NCI-H510A (cell line): ENCODE measurements around the gene COX20.
"Not testable (repeated sequence)": the region's sequence is repeated elsewhere in the genome, so short reads cannot be mapped to it uniquely, and the experiment has no call there.

Experiments used
- DNase-seq: peaks from one replicate; lab custom pipeline; 2025; lab: John Stamatoyannopoulos, UW

The COX20 gene

DNA sequence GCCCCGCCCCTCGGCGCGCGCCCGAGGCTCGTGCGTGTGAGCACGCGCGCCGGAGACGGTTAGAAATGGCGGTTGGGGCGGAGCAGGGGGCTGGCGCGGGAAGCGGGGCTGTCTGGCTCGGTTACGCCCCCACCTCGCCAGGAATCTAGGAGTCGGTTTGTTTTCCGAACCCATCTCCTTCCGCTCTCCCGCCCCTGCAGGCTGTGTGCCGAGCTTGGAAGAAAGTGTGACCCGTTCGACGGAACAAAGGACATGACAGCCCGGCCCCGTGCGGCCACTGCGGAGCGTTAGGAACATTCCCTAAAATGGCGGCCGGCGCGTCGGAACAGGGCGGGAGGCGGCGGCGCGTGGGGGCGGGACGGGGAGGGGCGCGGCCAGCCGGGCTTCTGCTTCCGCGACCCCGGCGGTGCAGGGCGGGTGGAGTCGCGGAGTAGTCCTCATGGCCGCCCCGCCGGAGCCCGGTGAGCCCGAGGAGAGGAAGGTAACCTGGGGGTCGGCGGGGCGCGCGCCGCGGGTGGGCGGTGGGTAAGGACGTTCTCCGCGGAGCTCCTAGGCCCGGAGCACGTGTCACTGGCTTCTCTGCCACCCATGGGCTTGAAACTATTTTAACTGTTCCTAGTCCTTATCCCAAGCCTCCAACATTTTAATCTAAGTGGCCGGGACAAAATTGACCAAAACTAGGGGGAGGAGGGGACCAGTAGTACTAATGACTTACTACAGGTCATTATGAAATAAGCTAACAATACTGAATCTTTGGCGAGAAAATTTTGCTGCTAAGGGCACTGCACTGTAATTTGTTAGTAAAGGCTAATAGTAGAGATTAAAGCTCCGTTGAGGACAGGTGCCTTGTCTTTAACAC is at the start of gene COX20:
COX20 (plus strand) TSS at position 383 of the 859 bp plus-strand sequence; CDS start at position 440, 57 bp downstream.
- DNase-seq: peak; percentile 84

- DNase-seq: no peak
Observed at GRCh38 chr1:244788493-244789275, 46.8 kb upstream of the COX20 start.

DNA sequence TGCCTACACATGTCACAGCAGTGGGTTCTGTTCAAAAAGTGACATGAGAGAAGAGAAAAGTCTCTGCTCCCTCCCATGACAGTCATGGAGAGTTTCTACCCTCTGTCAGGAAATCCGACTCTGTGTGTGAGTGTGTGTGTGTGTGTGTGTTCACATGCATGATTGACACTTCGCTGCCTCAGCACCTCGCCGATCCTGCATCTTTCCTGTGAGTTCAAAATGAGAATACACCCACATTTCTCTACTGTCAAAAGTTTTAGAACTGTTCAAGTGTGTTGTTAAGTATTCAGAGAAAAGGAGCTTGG is 46.2 kb upstream of the COX20 start:
- no peak for DNase-seq

GRCh38 chr1:244789731-244790130 is 45.7 kb upstream of the COX20 start:
- DNase-seq: no peak

GRCh38 chr1:244791061-244791460 is 44.4 kb upstream of the COX20 start:
- DNase-seq: no peak

DNA sequence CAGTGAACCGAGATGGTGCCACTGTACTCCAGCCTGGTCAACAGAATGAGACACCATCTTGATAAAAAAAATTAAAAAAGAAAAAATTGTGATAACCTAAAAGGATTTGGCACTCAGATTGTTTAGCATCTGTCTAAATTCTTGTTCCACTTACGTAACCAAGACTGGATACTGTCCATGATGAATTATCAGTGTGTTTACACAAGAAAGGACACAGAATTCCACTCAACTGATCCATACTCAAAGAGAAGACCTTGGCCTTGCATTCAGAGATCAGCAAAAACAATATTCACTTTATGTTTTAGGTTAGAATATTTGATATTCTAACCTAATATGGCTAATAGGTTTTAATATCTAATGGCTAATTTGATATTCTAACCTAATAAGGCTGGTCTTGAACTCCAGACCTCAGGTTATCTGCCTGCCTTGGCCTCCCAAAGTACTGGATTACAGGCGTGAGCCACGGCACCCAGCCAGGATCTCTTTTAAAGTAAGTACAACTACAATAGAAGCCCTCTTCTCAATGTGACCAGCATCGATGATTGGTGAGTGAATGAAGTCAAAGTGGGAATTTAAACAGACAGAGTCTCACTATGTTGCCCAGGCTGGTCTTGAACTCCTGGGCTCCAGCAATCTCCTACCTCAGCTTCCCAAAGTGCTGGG is 43.1 kb upstream of the COX20 start:
- no peak for DNase-seq

DNA sequence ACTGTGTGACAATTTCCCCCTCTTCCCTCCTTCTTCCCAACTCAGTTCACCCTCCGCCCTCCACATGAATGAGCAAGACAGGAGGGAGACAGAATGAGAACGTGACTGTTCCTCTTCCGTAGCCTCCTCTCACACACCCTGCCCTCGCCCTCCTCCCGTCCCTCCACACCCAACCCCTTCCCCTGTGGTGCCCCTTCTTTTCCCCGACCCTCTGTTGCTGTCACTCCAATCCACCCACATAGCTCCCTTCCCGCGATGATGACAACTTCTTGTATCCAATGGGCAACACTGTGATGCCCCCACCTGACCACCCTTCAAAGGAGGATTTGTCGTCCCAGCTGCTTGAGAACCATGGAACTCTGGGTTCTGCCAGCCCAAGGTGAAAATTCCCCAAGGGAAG is 41.4 kb upstream of the COX20 start:
- no peak for DNase-seq

DNA sequence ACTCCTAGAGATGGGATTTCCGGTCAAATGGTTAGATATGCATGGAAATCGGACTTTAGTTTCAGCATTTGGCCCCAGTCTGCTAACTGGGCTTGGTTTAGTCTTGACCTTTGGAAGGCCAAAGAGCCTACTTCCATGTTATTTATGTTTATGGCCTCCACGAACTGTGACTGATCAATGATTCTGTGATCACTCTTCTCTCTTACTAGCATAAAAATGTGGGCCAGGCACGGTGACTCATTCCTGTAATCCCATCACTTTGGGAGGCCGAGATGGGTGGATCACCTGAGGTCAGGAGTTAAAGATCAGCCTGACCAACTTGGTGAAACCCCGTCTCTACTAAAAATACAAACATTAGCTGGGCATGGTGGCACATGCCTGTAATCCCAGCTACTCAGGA is 40.9 kb upstream of the COX20 start:
- not testable (repeated sequence) for DNase-seq

DNA sequence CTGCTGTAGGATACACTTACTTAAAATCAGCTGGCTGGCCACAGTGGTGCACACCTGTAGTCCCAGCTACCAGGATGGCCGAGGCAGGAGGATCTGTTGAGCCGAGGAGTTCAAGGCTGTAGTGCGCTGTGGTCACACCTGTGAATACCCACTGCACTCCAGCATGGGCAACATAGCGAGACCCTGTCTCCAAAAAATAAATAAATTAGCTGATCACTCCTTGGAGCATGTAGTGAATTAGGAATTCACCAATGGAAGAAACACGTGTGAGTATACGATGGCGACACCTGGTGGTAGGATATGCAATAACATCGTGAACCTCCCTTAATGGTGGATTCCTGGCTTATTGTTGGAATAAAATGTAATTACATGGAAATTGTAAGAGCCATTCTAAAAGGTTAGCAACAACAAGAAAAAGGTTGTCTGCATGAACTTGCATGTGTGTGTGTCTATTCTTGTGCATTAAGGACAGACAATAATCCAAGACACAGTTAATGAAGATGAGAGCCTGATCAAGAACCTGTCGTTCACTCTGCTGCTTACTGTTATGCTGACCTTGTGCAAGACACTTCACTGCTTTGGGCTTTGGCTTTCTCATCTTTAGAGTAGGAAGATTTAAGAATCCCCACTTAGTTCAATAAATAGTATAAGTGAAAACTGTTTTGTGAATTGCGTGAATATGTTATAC is 38.6 kb upstream of the COX20 start:
- DNase-seq: no peak

GRCh38 chr1:244800821-244801220 is 34.6 kb upstream of the COX20 start:
- no peak for DNase-seq

DNA sequence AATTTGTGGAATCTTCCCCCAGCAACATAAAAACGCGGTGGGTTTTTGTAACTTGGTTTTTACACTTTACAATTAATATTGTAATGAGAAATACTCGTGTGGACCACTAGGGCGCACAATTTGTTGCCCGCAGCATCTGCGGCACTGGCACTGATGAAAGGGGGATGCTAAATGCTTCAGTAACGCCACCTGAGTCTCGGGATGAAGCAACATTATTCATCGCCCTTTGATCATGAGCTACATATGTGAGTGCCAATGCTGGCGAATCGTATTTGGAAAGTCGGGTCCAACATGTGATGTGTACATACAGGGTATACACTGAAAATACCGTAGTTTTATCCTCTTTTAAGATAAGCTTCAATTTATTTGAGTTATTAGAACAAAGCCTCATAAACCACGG is 34.2 kb upstream of the COX20 start:
- DNase-seq: peak; percentile 14

DNA sequence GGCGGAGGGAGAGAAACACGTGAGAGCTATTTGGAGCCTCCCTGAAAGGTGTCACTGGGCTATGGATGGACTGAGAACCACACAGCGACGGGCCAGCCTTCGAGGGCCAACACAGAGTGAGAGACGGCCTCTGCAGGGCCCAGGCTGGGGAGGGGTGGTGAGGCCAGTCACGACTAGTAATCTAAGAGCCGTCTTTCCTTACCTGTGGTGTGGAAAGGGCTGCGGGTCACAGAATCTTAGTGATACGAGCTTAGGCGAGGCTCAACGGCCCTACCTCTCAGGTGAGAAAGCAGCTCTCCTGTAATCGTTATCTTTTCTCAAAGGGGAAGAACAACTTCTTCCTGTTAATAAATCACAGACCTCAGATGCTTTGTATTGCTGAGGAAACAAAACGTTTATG is 33.4 kb upstream of the COX20 start:
- no peak for DNase-seq

DNA sequence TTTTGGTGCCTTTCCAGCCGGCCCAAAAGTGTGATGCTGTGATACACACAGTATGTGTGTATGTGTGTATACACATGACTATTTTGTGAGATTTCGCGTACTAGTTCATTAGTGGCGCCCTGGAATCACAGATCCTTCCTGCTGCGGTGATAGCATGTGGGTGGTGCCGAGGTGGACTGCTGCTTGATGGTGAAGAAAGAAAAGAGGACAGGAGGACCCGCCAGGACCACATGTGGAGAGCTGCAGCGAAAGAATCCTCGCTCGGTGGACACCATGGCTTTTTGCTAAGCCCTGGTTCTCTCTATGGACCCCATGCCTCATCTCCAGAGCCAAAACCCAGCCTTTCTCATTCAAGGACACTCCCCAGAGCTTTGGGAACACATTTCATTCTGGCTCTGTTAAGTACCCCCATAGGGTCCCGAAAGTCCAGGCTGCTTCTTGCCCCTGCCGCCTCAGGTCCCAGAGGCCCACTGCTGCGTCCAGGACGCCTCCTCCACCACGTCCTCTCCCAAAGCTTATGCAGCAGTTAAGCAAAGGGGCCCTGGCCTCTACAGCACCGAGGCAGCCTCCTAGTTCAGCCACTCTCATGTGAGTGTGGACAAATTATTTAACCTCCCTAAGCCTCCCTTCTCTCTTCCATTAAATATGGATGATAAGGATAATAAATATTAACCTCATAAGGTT is 32.8 kb upstream of the COX20 start:
- no peak for DNase-seq

- DNase-seq: no peak
Observed at GRCh38 chr1:244804841-244805240, 30.6 kb upstream of the COX20 start.

GRCh38 chr1:244807138-244807537 is 28.3 kb upstream of the COX20 start:
- no peak for DNase-seq

DNA sequence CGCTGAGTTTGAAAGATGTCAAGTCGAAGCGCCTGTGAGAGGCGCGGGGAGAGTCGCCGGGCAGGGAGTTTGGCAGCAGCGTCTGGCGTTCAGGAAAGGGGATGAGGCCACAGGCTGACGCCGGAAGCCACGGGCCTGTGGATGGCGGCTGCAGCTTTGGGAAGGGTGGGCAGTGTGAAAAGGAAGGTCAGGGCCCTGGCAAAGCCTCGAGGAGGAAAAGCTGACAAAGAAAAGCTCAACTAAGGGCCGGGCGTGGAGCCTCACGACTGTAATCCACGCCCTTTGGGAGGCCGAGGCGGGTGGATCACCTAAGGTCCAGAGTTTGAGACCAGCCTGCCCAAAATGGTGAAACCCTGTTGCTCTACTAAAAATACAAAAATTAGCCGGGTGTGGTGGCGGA is 25.2 kb upstream of the COX20 start:
- DNase-seq: no peak

DNA sequence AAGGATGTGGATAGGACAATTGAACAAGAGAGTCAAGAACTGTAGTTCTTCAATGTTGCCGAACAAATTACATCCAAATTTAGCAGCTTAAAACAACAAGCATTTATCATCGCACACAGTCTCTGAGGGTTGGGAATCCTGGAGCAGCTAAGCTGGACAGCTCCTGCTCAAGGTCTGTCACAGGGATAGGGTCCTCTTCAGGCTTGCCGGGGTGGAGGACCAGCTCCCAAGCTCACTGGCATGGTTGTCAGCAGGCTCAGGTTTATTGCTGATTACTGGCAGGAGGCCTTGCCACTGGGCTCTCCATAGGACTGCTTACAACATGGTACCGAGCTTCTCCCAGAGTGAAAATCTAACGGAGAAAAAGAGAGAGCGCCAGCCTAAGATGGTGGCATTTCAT is 22.1 kb upstream of the COX20 start:
- no peak for DNase-seq

DNA sequence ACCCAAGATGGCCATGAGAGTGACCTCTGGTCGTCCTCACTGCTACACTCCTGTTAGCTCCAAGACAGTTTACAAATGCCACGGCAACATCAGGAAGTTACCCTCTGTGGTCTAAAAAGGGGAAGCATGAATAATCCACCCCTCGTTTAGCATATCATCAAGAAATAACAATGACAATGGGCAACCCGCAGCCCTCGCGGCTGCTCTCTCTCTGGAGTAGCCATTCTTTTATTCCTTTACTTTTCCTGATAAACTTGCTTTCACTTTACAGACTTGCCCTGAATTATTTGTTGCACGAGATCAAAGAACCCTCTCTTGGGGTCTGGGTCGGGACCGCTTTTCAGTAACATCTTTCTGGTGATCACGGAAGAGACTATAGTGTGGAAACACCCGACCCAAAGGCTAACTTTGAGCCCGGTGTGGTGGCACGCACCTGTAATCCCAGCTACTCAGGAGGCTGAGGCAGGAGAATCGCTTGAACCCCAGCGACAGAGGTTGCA is 19.8 kb upstream of the COX20 start:
- DNase-seq: no peak

DNA sequence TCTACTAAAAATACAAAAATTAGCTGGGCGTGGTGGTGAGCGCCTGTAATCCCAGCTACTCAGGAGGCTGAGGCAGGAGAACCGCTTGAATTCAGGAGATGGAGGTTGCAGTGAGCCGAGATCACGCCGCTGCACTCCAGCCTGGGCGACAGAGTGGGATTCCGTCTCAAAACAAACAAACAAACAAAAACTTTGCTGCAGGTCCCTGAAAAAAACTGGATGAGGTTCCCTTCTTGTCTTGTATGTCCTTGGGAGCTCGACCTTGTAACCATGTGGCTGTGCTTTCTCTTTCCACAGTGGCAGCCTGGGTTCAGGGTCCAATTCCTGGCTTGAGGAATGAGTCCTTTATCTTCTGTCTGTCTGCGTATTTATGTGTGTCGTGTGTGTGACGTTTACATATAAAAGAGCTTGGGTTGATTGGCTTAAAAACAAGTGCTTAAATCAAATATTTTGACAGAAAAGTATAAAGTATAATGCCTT is 18.0 kb upstream of the COX20 start:
- DNase-seq: no peak

DNA sequence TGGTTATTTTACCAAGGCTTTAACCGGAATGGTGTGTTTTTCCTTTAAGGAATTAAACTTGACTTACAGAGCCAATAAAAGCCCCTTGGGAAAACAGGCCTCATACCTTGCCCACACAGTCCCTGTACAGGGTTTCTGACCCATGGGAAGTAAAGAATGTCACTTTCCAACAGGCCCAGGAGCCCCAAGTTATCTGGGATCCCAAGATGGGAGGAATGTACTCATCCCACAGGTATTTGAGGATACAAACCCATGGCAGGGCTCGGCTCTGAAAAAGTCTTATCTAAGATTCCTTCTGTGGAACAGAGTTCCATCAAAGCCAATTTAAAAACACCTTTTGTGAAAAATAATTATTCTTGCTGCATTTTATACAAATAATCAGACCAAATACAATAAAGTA is 15.3 kb upstream of the COX20 start:
- no peak for DNase-seq

- DNase-seq: no peak
Observed at GRCh38 chr1:244821134-244821533, 14.3 kb upstream of the COX20 start.
